Muscle layer of duodenum (tissue), 2 donors: ENCODE results near the gene SAMD11.

ENCODE experiments used
- H3K27ac ChIP-seq: one replicate; pipeline ENCODE4 v1.7.0; 2013; ENCODE audit warnings: mild to moderate bottlenecking, low read length
- H3K27me3 ChIP-seq: one replicate; pipeline ENCODE4 v1.7.0; 2013; ENCODE audit warnings: low read depth, mild to moderate bottlenecking, control low read depth, low read length
- H3K36me3 ChIP-seq, 2 donors: one replicate each; pipeline ENCODE4 v1.7.0; 2013; ENCODE audit warnings: low read length in 2 of 2, control low read depth in 1 of 2, mild to moderate bottlenecking in 1 of 2; ENCODE audit not compliant: insufficient read depth in 2 of 2, control insufficient read depth in 1 of 2
- H3K4me1 ChIP-seq, 2 donors: one replicate each; pipeline ENCODE4 v1.7.0; 2013; ENCODE audit warnings: low read length in 2 of 2, mild to moderate bottlenecking in 2 of 2, control low read depth in 1 of 2, moderate library complexity in 1 of 2; ENCODE audit not compliant: insufficient read depth in 2 of 2, control insufficient read depth in 1 of 2
- H3K4me3 ChIP-seq, 2 donors: one replicate each; pipeline ENCODE4 v1.7.0; 2013; ENCODE audit warnings: low read length in 2 of 2, low read depth in 1 of 2, mild to moderate bottlenecking in 1 of 2
- H3K9me3 ChIP-seq, 2 donors: one replicate each; pipeline ENCODE4 v1.7.0; 2013; ENCODE audit warnings: low read length in 2 of 2, control low read depth in 1 of 2, mild to moderate bottlenecking in 1 of 2; ENCODE audit not compliant: control insufficient read depth in 1 of 2
- donor health status: healthy.

SAMD11 gene

DNA sequence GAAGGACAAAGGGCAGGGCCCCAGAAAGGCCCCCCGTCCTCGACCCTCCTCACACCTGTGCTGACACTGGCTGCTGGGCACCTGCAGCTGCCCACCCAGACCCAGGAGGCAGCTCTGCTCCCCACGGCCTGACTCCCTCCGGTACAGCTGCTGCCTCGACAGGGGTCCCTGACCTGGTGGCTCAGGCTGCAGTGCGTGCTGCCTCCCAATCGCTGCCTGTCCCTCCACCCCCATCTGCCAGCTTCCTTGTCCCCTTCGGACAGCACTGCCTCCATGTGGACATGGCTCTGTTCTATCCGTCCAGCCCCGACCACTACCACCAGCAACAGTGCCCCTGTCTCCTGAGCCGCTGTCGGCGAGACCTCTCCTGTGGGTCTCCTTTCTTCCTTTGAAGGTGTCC, 31.2 kb downstream of the SAMD11 start:
- H3K4me3 ChIP-seq = no peak overlapping the region
- H3K4me1 ChIP-seq = peaks cover 5 to 27% of the 10 kb centered on the region in 2 donors
- H3K9me3 ChIP-seq = no peaks in the 10 kb centered on the region
- H3K27ac ChIP-seq = no peak overlapping the region
- H3K27me3 ChIP-seq = no peaks in the 10 kb centered on the region
- H3K36me3 ChIP-seq = peaks cover 39 to 72% of the 10 kb centered on the region in 2 donors

DNA sequence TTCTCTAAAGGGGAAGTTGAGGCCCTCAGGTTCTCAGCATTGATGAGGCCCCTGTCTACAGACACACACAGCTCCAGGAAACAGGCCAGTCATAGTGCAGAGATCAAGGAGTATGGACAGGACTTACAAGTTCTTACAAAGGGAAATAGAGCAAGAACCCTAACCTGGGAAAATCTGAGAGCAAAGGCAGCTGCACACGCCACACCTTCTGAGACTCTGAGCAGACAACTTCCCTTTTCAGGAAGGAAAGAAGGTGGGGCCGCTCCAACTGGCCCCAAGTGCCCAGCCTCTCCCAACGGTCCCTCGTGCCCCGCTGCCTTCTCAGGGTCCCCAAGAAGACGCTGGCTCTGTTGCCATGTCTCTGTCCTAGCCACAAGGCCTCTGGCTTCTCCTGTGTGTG, 31.8 kb downstream of the SAMD11 start:
- H3K4me3 ChIP-seq = no peak overlapping the region

GRCh38 chr1:956636-957035, 32.9 kb downstream of the SAMD11 start:
- Histone ChIP-seq H3K4me3 (no peak overlapping the region), H3K36me3 (peaks cover 29 to 55% of the 10 kb centered on the region in 2 donors), H3K9me3 (no peaks in the 10 kb centered on the region), H3K4me1 (peaks cover 5 to 34% of the 10 kb centered on the region in 2 donors), H3K27me3 (no peaks in the 10 kb centered on the region), H3K27ac (no peak overlapping the region)

More for the DNA sequence above, 31.8 kb downstream of the SAMD11 start:
- Histone ChIP-seq H3K36me3 (peaks cover 33 to 67% of the 10 kb centered on the region in 2 donors), H3K9me3 (no peaks in the 10 kb centered on the region), H3K27ac (no peak overlapping the region), H3K4me1 (peaks cover 5 to 29% of the 10 kb centered on the region in 2 donors), H3K27me3 (no peaks in the 10 kb centered on the region)

GRCh38 chr1:958823-959730, 35.4 kb downstream of the SAMD11 start, which contains the start of gene NOC2L:
TSS of gene NOC2L (minus strand) at chr1:959256. CDS start at chr1:959240, 16 bp downstream.
- Histone ChIP-seq H3K36me3 (peaks cover 26 to 40% of the 10 kb centered on the region in 2 donors), H3K27me3 (no peaks in the 10 kb centered on the region), H3K4me3 (peak within 1 kb of the TSS; percentile 92 to 96), H3K4me1 (peaks cover 5 to 34% of the 10 kb centered on the region in 2 donors), H3K27ac (peak within 1 kb of the TSS; percentile 56), H3K9me3 (no peaks in the 10 kb centered on the region)

DNA sequence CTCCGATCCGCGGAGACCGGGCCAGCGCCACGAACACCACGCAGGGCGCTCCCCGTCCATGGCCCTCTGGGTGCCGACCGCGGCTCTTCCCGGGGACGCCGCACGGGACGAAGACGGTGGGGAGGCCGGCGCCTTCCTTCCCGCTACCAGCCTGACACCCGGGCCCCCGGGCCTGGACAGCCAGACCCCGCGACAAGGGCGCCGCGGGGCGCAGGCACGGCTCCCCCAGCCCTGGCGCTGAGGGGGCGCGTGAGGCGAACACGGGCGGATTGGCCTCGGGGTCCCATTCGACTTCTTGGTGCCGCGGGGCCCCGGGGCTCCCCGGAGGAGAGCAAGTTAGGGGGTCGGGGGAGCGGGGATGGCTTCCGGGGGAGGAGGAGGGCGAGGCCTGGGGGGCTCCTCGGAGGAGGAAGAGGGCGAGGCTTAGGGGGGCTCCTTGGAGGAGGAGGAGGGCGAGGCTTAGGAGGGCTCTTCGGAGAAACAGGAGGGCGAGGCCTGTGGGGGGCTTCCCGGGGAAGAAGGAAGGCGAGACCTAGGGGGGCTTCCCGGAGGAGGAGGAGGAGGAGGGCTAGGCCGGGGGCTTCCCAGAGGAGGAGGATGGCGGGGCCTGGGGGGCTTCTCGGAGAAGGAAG, 36.1 kb downstream of the SAMD11 start:
- Histone ChIP-seq H3K4me1 (peaks cover 5 to 34% of the 10 kb centered on the region in 2 donors), H3K27me3 (no peaks in the 10 kb centered on the region), H3K9me3 (no peaks in the 10 kb centered on the region), H3K36me3 (peaks cover 20 to 34% of the 10 kb centered on the region in 2 donors), H3K4me3 (peak overlapping the region in 1 of 2 donors; percentile 92), H3K27ac (no peak overlapping the region)

DNA sequence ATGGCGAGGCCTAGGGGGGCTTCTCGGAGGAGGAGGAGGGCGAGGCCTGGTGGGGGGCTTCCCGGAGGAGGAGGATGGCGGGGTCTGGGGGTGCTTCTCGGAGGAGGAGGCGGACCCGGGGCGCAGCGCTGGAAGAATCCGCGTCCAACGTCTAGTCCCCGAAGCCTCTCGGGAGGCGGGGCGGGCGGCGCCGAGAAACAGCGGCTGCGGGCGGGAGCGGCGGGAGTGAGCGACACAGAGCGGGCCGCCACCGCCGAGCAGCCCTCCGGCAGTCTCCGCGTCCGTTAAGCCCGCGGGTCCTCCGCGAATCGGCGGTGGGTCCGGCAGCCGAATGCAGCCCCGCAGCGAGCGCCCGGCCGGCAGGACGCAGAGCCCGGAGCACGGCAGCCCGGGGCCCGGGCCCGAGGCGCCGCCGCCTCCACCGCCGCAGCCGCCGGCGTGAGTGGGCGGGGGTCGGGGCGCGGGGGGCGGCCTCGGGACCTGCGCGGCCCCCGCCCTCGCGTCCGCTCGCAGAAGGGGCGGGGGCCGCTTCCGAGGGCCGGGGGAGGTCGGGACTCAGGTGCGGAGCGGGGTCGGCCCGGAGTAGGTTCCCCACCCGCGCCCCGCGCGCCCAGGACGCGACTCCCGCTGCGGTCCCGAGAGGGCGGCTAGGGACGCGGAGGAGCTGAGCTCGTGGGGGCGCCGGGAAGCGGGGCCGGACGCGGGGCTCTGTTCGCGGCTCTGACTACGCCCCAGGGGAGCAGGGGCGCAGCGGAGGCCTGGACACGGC, 36.8 kb downstream of the SAMD11 start, which contains the start of gene KLHL17:
TSS of gene KLHL17 (plus strand) at position 222 of the 769 bp plus-strand sequence. CDS start at position 332, 110 bp downstream.
- Histone ChIP-seq H3K4me3 (peak within 1 kb of the TSS in 1 of 2 donors; percentile 92), H3K9me3 (no peaks in the 10 kb centered on the region), H3K27ac (no peak within 1 kb of the TSS), H3K4me1 (peaks cover 5 to 34% of the 10 kb centered on the region in 2 donors), H3K36me3 (peaks cover 13 to 27% of the 10 kb centered on the region in 2 donors), H3K27me3 (no peaks in the 10 kb centered on the region)

GRCh38 chr1:961132-961669, 37.5 kb downstream of the SAMD11 start:
- Histone ChIP-seq H3K4me3 (peak overlapping the region in 1 of 2 donors; percentile 92), H3K9me3 (no peaks in the 10 kb centered on the region), H3K36me3 (peaks cover 7 to 21% of the 10 kb centered on the region in 2 donors), H3K27ac (no peak overlapping the region), H3K4me1 (peaks cover 5 to 38% of the 10 kb centered on the region in 2 donors), H3K27me3 (no peaks in the 10 kb centered on the region)

DNA sequence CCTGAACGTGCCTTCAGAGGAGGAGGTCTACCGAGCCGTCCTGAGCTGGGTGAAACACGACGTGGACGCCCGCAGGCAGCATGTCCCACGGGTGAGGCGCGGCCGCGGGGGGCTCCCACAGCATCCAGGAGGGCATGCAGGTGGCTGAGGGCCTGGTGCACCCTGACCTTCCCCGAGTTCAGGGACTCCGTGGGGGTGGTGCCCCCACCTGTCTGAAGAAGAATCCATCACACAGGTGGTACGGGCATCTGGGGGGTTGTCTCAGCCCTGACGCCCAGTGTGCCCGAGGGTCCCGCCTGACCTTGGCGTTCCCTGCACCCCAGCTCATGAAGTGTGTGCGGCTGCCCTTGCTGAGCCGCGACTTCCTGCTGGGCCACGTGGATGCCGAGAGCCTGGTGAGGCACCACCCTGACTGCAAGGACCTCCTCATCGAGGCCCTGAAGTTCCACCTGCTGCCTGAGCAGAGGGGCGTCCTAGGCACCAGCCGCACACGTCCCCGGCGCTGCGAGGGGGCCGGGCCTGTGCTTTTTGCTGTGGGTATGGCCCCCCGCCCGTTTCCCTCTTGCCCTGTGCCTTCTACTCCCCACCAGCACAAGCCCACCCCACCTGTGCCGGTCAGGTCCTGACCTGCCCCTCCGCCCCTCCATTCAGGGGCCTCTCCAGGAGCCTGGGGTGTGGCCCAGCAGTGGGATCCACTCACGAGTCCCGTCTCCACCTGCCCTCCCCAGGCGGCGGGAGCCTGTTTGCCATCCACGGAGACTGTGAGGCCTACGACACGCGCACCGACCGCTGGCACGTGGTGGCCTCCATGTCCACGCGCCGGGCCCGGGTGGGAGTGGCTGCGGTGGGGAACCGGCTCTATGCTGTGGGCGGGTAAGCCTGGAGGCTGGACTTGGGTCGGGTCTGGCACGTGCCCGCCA, 38.9 kb downstream of the SAMD11 start:
- peaks cover 2 to 39% of the 10 kb centered on the region in 2 donors for H3K4me1 ChIP-seq
- H3K9me3 ChIP-seq = no peaks in the 10 kb centered on the region
- H3K27me3 ChIP-seq = peaks cover 3% of the 10 kb centered on the region
- peaks cover 0 to 11% of the 10 kb centered on the region in 2 donors for H3K36me3 ChIP-seq
- H3K27ac ChIP-seq = no peak overlapping the region
- no peak overlapping the region for H3K4me3 ChIP-seq

DNA sequence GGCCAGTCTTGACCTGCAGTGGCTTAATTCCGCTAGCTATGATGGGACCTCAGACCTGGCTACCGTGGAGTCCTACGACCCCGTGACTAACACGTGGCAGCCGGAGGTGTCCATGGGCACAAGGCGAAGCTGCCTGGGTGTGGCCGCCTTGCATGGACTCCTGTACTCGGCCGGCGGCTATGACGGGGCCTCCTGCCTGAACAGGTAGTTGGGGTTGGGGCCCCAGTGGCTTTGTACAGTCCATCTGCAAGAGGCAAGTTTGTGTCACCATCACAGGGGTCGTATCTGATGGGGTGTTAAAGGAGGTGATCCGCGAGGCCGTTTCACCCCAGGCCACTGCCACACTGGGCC, 39.6 kb downstream of the SAMD11 start:
- H3K4me1 ChIP-seq = peaks cover 0 to 33% of the 10 kb centered on the region in 2 donors
- no peaks in the 10 kb centered on the region for H3K9me3 ChIP-seq
- H3K4me3 ChIP-seq = no peak overlapping the region
- H3K36me3 ChIP-seq = peaks cover 0 to 11% of the 10 kb centered on the region in 2 donors
- H3K27me3 ChIP-seq = peaks cover 9% of the 10 kb centered on the region
- no peak overlapping the region for H3K27ac ChIP-seq
